Measurements from ENCODE around the gene TSPAN11.

Gene TSPAN11

DNA sequence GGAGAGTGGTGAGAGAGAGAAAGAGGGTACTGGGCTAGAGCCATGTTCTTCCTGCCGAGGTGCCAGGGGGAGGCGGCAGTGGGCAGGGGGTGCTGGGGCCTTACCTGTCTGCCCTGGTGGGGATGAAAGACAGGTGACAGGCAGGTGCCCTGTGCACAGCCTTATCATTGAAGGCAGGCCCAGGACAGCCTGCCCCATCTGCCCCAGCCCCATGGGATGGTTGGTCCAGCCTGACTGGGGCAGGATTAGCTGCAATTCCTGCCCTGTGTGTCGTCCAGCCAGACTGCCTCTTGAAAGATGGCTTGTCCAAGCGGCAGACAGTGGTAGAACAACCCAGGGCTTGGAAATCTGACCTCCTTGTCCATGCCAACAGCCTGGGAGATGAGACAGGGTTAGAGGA, 67.2 kb downstream of the TSPAN11 start:
- in situ Hi-C loops (cut with HindIII; ENCODE audit: low sequenced_read_pairs) = no loop called here
- TF ChIP-seq, protein P1, sequence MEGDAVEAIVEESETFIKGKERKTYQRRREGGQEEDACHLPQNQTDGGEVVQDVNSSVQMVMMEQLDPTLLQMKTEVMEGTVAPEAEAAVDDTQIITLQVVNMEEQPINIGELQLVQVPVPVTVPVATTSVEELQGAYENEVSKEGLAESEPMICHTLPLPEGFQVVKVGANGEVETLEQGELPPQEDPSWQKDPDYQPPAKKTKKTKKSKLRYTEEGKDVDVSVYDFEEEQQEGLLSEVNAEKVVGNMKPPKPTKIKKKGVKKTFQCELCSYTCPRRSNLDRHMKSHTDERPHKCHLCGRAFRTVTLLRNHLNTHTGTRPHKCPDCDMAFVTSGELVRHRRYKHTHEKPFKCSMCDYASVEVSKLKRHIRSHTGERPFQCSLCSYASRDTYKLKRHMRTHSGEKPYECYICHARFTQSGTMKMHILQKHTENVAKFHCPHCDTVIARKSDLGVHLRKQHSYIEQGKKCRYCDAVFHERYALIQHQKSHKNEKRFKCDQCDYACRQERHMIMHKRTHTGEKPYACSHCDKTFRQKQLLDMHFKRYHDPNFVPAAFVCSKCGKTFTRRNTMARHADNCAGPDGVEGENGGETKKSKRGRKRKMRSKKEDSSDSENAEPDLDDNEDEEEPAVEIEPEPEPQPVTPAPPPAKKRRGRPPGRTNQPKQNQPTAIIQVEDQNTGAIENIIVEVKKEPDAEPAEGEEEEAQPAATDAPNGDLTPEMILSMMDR (IDR thresholded peaks at IDR 0.05; ENCODE audit: low read depth, low read length, missing control alignments) = no peak
- H3K4me3 ChIP-seq (ENCODE audit: low read depth, low read length) = no peak overlapping the region
- no peak for DNase-seq (ENCODE audit: low read depth)

DNA sequence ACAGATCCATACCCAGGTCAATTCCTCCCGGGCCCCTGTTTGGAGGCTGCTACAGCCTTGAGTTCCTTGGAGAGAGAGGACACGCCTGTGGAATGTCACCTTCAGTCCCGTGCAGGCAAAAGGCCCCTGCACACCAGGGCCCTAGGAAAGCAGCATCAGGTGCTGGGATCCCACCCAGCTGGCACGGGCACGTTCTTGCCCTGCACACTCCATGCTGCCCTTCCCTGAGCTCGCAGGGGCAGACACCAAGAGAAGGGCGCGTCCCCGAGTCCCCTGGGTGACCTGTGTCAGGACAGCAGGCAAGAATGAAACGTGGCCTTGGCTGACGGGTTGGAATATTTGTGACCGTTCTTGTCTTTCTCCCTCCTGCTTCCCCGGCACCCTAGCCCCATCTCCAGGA, 67.7 kb downstream of the TSPAN11 start:
- in situ Hi-C loops (cut with HindIII; ENCODE audit: low sequenced_read_pairs) = no loop called here

DNA sequence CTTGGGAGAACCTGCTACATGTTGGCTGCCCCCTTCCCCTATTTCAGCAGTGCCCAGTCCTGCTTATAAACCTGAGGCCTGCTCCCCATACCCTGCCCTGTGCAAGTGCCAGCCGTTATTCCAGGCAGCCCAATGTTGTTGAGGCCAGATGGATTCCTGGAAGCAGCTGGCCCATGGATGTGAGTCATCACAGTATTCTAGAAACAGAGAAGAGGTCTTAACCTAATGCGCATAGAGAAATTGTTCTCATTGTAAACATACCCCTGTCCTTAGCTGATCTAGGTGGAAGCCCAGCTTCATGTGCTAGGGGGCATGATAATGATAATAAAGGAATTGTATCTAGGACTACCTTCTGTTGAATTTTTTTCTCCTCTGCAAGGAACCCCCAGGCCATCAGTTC, 69.7 kb downstream of the TSPAN11 start:
- peak; percentile 61 for DNase-seq (ENCODE audit: low read depth)
- H3K4me3 ChIP-seq (ENCODE audit: low read depth, low read length) = no peak overlapping the region
- TF ChIP-seq, protein P1 (IDR thresholded peaks at IDR 0.05; ENCODE audit: low read depth, low read length, missing control alignments) = no peak
- in situ Hi-C loops (cut with HindIII; ENCODE audit: low sequenced_read_pairs) = no loop called here

More for the DNA sequence above, 67.7 kb downstream of the TSPAN11 start:
- H3K4me3 ChIP-seq (ENCODE audit: low read depth, low read length) = no peak overlapping the region
- DNase-seq (ENCODE audit: low read depth) = no peak
- TF ChIP-seq, protein P1 (IDR thresholded peaks at IDR 0.05; ENCODE audit: low read depth, low read length, missing control alignments) = no peak

DNA sequence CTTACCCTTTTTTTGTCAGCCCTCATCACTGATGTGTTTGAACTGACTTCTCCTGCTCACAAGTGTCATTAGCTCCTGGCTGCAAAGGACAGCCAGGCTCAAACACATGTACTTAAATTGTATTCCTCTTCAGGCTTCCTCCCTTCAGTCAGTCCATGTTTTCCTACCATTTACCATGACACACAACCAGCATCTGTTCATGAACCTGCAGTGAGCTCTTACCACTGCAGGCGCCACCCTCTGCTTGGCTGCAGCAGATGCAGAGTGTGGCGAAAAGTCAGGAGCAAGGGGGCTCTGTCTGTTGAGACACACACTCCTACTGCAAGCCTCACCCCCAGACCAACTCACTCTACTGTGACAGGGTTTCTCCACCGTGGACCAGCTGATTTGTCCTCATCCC, 70.2 kb downstream of the TSPAN11 start:
- DNase-seq (ENCODE audit: low read depth) = no peak
- in situ Hi-C loops (cut with HindIII; ENCODE audit: low sequenced_read_pairs) = no loop called here
- TF ChIP-seq, protein P1 (IDR thresholded peaks at IDR 0.05; ENCODE audit: low read depth, low read length, missing control alignments) = no peak
- H3K4me3 ChIP-seq (ENCODE audit: low read depth, low read length) = no peak overlapping the region

DNA sequence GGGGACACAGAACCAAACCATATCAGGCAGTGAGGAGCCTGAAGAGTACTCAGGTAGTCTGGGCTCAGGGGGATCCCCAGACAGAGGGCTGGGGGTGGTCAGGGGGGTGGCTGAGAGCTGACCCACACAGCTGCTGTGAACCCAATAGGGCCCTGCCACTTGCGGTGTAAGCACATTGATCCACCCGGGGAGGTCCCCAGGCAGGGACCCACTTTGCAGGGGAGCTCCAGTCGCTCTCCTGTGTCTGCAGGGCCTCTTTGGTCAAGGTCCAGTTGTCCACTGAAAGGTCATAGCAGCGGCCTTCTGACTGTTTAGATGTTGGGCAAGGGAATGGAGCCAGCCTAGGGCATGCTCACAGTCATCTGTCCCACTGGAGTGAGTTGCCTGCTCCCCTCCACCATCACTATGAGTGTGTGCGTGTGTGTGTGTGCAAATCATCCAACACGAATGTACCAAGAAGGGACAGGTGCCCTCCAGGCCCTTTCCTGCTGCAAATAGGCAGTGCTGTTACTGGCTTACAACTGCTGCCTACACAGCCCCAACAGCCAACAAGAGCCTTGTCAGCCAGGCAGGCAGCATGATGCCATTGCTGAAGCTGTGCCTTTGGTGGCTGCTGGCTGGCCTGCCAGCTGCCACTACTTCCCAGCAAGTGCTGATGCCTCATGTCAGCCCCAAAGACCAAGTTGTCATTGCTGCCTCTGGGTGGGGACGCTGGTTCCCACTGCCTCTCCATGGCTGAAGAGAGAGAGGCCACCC, 71.3 kb downstream of the TSPAN11 start:
- TF ChIP-seq, protein P1 (IDR thresholded peaks at IDR 0.05; ENCODE audit: low read depth, low read length, missing control alignments) = no peak
- in situ Hi-C loops (cut with HindIII; ENCODE audit: low sequenced_read_pairs) = no loop called here
- H3K4me3 ChIP-seq (ENCODE audit: low read depth, low read length) = no peak overlapping the region
- DNase-seq (ENCODE audit: low read depth) = no peak

DNA sequence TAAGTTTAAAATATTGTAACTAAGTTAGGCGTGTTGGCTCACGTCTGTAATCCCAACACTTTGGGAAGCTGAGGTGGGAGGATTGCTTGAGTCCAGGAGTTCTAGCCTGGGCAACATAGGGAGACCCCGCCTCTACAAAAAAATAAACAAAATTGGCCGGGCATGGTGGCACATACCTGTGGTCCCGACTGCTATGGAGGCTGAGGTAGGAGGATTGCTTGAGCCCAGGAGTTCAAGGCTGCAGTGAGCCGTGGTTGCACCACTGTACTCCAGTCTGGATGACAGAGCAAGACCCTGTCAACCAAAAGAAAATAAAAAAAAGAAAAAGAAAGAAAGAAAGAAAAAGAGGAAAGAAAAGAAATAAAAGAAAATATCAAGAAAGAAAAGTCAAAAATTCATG, 72.5 kb downstream of the TSPAN11 start:
- in situ Hi-C loops (cut with HindIII; ENCODE audit: low sequenced_read_pairs) = no loop called here
- H3K4me3 ChIP-seq (ENCODE audit: low read depth, low read length) = no peak overlapping the region
- TF ChIP-seq, protein P1 (IDR thresholded peaks at IDR 0.05; ENCODE audit: low read depth, low read length, missing control alignments) = no peak
- DNase-seq (ENCODE audit: low read depth) = no peak

Measured in astrocyte of the cerebellum (primary cell).